AG09319 (cell line): Measurements from ENCODE around the gene TBC1D5.
"Not testable (repeated sequence)": the region's sequence is repeated elsewhere in the genome, so short reads cannot be mapped to it uniquely, and the experiment has no call there.

Experiments
- DNase-seq: peaks from one replicate; pipeline ENCODE4 v3.0.0-alpha.2; 2010; ENCODE audit warnings: low read depth; ENCODE audit errors: extremely low read depth
- TF ChIP-seq, protein P1 (sequence below): IDR thresholded peaks from 2 replicates; pipeline ENCODE4 v1.5.1; 2011; ENCODE audit warnings: low read depth, mild to moderate bottlenecking, inconsistent platforms, low read length, moderate library complexity

TBC1D5 gene

GRCh38 chr3:17670749-17671148, 71.7 kb downstream of the TBC1D5 start:
- DNase-seq: no peak
- TF ChIP-seq, protein P1, sequence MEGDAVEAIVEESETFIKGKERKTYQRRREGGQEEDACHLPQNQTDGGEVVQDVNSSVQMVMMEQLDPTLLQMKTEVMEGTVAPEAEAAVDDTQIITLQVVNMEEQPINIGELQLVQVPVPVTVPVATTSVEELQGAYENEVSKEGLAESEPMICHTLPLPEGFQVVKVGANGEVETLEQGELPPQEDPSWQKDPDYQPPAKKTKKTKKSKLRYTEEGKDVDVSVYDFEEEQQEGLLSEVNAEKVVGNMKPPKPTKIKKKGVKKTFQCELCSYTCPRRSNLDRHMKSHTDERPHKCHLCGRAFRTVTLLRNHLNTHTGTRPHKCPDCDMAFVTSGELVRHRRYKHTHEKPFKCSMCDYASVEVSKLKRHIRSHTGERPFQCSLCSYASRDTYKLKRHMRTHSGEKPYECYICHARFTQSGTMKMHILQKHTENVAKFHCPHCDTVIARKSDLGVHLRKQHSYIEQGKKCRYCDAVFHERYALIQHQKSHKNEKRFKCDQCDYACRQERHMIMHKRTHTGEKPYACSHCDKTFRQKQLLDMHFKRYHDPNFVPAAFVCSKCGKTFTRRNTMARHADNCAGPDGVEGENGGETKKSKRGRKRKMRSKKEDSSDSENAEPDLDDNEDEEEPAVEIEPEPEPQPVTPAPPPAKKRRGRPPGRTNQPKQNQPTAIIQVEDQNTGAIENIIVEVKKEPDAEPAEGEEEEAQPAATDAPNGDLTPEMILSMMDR: no peak

GRCh38 chr3:17664923-17665322, 77.5 kb downstream of the TBC1D5 start:
- DNase-seq: no peak
- TF ChIP-seq, protein P1: no peak

DNA sequence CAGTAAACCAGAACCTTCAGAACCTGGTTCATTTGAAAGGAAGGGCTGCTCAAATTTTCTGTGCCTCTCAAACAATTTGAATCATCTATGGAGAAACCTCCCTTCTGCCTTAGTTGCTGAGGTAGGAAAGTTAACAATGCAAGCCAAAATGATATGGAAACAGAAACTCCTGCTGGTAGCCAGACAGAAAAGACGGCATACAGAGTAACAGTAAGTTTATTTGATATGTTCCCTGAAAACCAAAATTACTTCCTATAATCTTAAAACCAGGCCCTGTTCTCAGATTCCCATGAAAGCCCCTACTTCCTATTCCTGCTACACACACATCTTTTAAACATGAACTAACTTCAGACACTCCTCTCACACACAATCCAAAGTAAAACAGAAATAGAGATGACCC, 86.2 kb downstream of the TBC1D5 start:
- no peak for DNase-seq
- TF ChIP-seq, protein P1: no peak

DNA sequence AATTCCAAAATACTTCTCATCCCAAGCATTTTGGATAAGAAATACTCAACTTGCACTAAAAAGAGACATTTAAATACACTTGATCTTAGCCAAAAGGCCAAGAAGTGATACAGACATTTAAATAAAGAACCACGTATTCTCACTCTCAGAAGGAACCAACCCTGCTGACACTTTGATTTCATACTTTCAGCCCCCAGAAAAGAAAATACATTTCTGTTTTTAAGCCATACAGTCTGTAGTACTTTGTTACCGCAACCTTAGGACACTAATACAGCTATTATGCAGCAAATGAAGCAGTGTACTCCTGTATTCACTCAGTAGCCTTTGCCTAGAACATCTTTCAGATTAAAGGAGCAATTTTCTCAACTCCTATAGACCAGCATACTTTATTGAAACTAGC, 86.7 kb downstream of the TBC1D5 start:
- TF ChIP-seq, protein P1: no peak
- no peak for DNase-seq

GRCh38 chr3:17649748-17650147, 92.7 kb downstream of the TBC1D5 start:
- not testable (repeated sequence) for DNase-seq

- DNase-seq: not testable (repeated sequence)
Measured at GRCh38 chr3:17648630-17649355, 93.6 kb downstream of the TBC1D5 start.

- TF ChIP-seq, protein P1: peak; percentile 66
- peak; percentile 41 for DNase-seq
Measured at GRCh38 chr3:17645074-17645698, 97.2 kb downstream of the TBC1D5 start.

- peak; percentile 44 for DNase-seq
- TF ChIP-seq, protein P1: no peak
Measured at GRCh38 chr3:17643691-17644090, 98.7 kb downstream of the TBC1D5 start.
